ENCODE data around the gene FBXL17. TPM values are rescaled to one million over a fixed set of nuclear protein-coding genes. Genes with fewer than 3 reads are reported as not detected.

Gene FBXL17
- total RNA-seq, 5 donors from 2014 or later (not counting 1 experiment from before 2014, with no cell fraction given) = 20.4 to 30.1 (median 22.1) TPM

DNA sequence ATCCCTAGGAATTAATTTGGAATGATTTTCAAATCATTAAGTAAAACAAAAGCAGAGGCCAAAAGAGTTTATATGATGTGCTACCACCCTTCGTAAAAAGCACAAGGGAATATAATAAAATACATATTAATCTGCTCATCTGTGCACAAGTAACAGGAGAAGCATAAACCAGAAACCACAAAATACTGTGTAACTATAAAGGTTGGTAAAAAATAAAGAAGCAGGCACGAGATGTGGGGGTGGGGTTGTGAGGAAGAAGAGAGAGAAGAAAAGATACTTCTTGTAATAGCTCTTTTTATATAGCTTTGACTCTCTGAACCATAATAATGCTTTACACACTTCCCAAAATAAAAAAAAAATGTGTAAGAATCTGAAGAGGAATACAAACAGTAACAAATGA lies 496.3 kb downstream of the FBXL17 start:
- H3K27ac ChIP-seq (ENCODE audit: low read length) = no peak overlapping the region
- Mint-ChIP-seq H3K4me1 (peaks cover 11 to 26% (median 12%) of the 10 kb centered on the region in 3 donors), H3K27me3 (no peaks in the 10 kb centered on the region), H3K27ac (no peak overlapping the region), H3K36me3 (peaks cover 28% of the 10 kb centered on the region), H3K4me3 (no peak overlapping the region), H3K9me3 (no peaks in the 10 kb centered on the region)
- no peaks in the 10 kb centered on the region for H3K36me3 ChIP-seq (ENCODE audit: control insufficient read depth in 2 of 2, extremely low read depth in 1 of 2, insufficient read depth in 1 of 2, low read length in 1 of 2)
- ChIA-PET CTCF (no interaction called here), POLR2A (interaction anchor here in 1 of 2 donors (0.6 kb wide), 1 partner anchor 497 kb away, joined by 4 read pairs; no protein-coding TSS in a partner anchor)
- H3K4me1 ChIP-seq (ENCODE audit: control insufficient read depth in 1 of 2, extremely low read depth in 1 of 2, insufficient read depth in 2 of 2, low read length in 2 of 2) = peaks cover 0 to 19% of the 10 kb centered on the region in 2 experiments
- no peak for ATAC-seq (replicated peaks in 1 of 4)
- no peak for DNase-seq
- H3K4me3 ChIP-seq (ENCODE audit: control insufficient read depth in 1 of 2, extremely low read depth in 1 of 2, low read length in 1 of 2) = no peak overlapping the region
- H3K9me3 ChIP-seq = no peaks in the 10 kb centered on the region
- WGBS (ENCODE audit: insufficient coverage) = no CpG with 5 or more reads among the region's 2 CpGs
- H3K27me3 ChIP-seq (replicated peaks in 1 of 2; ENCODE audit: control insufficient read depth in 2 of 2, extremely low read depth in 1 of 2, insufficient read depth in 2 of 2, low read length in 1 of 2) = no peaks in the 10 kb centered on the region

DNA sequence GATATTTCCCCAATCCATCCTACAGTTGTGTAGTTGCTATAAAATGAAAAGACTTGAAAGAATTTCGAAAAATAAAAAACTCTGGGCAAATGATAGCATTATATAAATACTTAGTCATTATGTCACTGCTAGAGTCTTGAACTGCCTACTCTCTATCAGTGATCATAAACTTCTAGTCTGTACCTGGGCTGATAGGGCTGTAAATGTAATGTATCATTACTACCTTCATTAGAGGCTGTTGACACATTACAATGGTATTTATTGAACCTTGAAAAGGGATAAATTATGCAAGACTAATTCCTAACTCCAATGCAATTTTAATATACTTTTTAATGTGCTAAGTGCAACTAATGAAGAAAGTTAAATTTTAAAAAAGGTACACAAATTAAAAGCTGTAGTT lies 497.0 kb downstream of the FBXL17 start:
- no peaks in the 10 kb centered on the region for H3K27me3 Mint-ChIP-seq
- no peaks in the 10 kb centered on the region for H3K9me3 Mint-ChIP-seq
- H3K4me1 ChIP-seq (ENCODE audit: control insufficient read depth in 1 of 2, extremely low read depth in 1 of 2, insufficient read depth in 2 of 2, low read length in 2 of 2) = peaks cover 0 to 19% of the 10 kb centered on the region in 2 experiments
- peaks cover 0 to 5% of the 10 kb centered on the region in 2 donors for H3K36me3 ChIP-seq (ENCODE audit: control insufficient read depth in 2 of 2, extremely low read depth in 1 of 2, insufficient read depth in 1 of 2, low read length in 1 of 2)
- ChIA-PET POLR2A (no interaction called here), CTCF (no interaction called here)
- no peak overlapping the region for H3K27ac Mint-ChIP-seq
- H3K9me3 ChIP-seq = no peaks in the 10 kb centered on the region
- H3K36me3 Mint-ChIP-seq = peaks cover 33% of the 10 kb centered on the region
- no peak for DNase-seq
- H3K4me3 ChIP-seq (ENCODE audit: control insufficient read depth in 1 of 2, extremely low read depth in 1 of 2, low read length in 1 of 2) = no peak overlapping the region
- no peak for ATAC-seq (replicated peaks in 1 of 4)
- WGBS (ENCODE audit: insufficient coverage) = no CpG with 5 or more reads among the region's 1 CpG
- peaks cover 11 to 26% (median 12%) of the 10 kb centered on the region in 3 donors for H3K4me1 Mint-ChIP-seq
- no peak overlapping the region for H3K4me3 Mint-ChIP-seq
- no peaks in the 10 kb centered on the region for H3K27me3 ChIP-seq (replicated peaks in 1 of 2; ENCODE audit: control insufficient read depth in 2 of 2, extremely low read depth in 1 of 2, insufficient read depth in 2 of 2, low read length in 1 of 2)
- no peak overlapping the region for H3K27ac ChIP-seq (ENCODE audit: low read length)

DNA sequence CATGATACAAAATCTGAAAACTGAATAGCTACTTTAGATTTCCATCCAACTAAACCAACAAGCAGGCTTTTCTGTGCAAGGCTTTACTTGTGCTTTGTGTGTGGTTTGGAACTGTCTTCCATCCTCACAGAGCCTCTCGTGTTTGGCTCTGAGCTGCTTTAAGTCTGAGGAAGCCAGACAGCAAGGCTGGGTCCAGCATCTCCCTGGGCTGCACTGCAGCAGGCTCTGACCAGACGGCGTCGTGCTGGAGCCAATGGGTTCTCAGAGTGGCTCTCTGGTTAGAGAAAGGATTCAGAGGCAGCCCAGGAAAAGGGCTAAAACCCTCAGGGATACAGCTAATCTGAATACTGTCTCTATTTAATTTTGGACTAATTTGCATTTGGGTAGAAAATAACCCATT lies 503.2 kb downstream of the FBXL17 start:
- no peak for ATAC-seq (replicated peaks in 1 of 4)
- no peaks in the 10 kb centered on the region for H3K9me3 ChIP-seq
- ChIA-PET CTCF (no interaction called here), POLR2A (no interaction called here)
- WGBS (ENCODE audit: insufficient coverage) = 50% methylated on average over 1 of the region's 4 CpGs
- H3K4me3 ChIP-seq (ENCODE audit: control insufficient read depth in 1 of 2, extremely low read depth in 1 of 2, low read length in 1 of 2) = no peak overlapping the region
- H3K27ac ChIP-seq (ENCODE audit: low read length) = no peak overlapping the region
- H3K4me1 ChIP-seq (ENCODE audit: control insufficient read depth in 1 of 2, extremely low read depth in 1 of 2, insufficient read depth in 2 of 2, low read length in 2 of 2) = peaks cover 0 to 2% of the 10 kb centered on the region in 2 experiments
- no peak for DNase-seq
- H3K9me3 Mint-ChIP-seq = no peaks in the 10 kb centered on the region
- no peak overlapping the region for H3K27ac Mint-ChIP-seq
- H3K4me1 Mint-ChIP-seq = no peaks in the 10 kb centered on the region
- H3K36me3 Mint-ChIP-seq = peaks cover 39% of the 10 kb centered on the region
- H3K4me3 Mint-ChIP-seq = no peak overlapping the region
- no peaks in the 10 kb centered on the region for H3K27me3 Mint-ChIP-seq
- no peaks in the 10 kb centered on the region for H3K27me3 ChIP-seq (replicated peaks in 1 of 2; ENCODE audit: control insufficient read depth in 2 of 2, extremely low read depth in 1 of 2, insufficient read depth in 2 of 2, low read length in 1 of 2)
- H3K36me3 ChIP-seq (ENCODE audit: control insufficient read depth in 2 of 2, extremely low read depth in 1 of 2, insufficient read depth in 1 of 2, low read length in 1 of 2) = peaks cover 0 to 5% of the 10 kb centered on the region in 2 donors

DNA sequence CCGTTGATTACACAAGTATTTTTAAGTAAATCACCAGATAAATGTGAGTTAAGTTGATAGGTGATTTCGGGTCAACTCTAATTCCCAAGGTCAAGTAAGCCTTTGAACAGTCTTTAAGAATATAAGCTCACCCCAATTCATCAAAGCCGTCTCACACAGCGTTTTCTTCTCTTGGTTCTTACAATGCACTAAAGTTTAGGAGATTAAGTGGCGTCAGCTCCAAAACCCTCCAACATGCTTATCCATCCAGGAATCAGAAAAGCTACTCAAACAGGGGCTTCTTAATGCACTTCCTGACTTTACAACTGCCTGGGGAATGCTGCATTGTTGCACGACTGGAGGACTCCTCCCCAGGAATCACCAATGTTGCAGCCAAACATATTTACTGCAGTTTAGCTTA lies 505.0 kb downstream of the FBXL17 start:
- H3K4me3 ChIP-seq (ENCODE audit: control insufficient read depth in 1 of 2, extremely low read depth in 1 of 2, low read length in 1 of 2) = no peak overlapping the region
- Mint-ChIP-seq H3K4me1 (no peaks in the 10 kb centered on the region), H3K27me3 (no peaks in the 10 kb centered on the region), H3K36me3 (peaks cover 43% of the 10 kb centered on the region), H3K4me3 (no peak overlapping the region), H3K27ac (no peak overlapping the region), H3K9me3 (no peaks in the 10 kb centered on the region)
- H3K4me1 ChIP-seq (ENCODE audit: control insufficient read depth in 1 of 2, extremely low read depth in 1 of 2, insufficient read depth in 2 of 2, low read length in 2 of 2) = peaks cover 0 to 2% of the 10 kb centered on the region in 2 experiments
- no peak overlapping the region for H3K27ac ChIP-seq (ENCODE audit: low read length)
- no peaks in the 10 kb centered on the region for H3K27me3 ChIP-seq (replicated peaks in 1 of 2; ENCODE audit: control insufficient read depth in 2 of 2, extremely low read depth in 1 of 2, insufficient read depth in 2 of 2, low read length in 1 of 2)
- POLR2A ChIA-PET = no interaction called here
- CTCF ChIA-PET = no interaction called here
- whole genome bisulfite sequencing (ENCODE audit: insufficient coverage) = 100% methylated on average over 1 of the region's 6 CpGs
- ATAC-seq (replicated peaks in 1 of 4) (no peak), DNase-seq (no peak)
- H3K9me3 ChIP-seq = no peaks in the 10 kb centered on the region
- H3K36me3 ChIP-seq (ENCODE audit: control insufficient read depth in 2 of 2, extremely low read depth in 1 of 2, insufficient read depth in 1 of 2, low read length in 1 of 2) = peaks cover 0 to 5% of the 10 kb centered on the region in 2 donors

DNA sequence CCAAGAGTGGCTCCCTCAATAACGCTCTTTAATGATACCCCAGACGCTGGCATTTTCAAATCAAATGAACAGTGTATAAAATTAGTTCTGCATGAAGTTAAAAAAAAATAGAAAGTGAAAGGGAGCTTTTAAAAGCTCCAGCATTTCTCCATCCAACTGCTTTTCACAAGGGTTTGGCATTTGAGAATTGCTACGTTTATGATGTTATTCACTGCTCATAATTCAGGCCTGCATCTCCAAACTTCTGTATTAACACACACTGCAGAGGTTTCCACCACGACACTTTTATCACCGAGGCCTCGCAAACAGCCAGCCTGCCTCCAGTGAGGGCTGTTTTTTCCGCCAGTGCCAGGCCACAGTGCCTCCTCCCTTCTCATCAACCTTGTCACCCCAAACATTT lies 505.6 kb downstream of the FBXL17 start:
- WGBS (ENCODE audit: insufficient coverage) = 94% methylated on average over 5 of the region's 7 CpGs
- Mint-ChIP-seq H3K4me3 (no peak overlapping the region), H3K9me3 (no peaks in the 10 kb centered on the region), H3K36me3 (peaks cover 44% of the 10 kb centered on the region), H3K27ac (no peak overlapping the region), H3K4me1 (no peaks in the 10 kb centered on the region), H3K27me3 (no peaks in the 10 kb centered on the region)
- peaks cover 0 to 2% of the 10 kb centered on the region in 2 experiments for H3K4me1 ChIP-seq (ENCODE audit: control insufficient read depth in 1 of 2, extremely low read depth in 1 of 2, insufficient read depth in 2 of 2, low read length in 2 of 2)
- ChIA-PET POLR2A (no interaction called here), CTCF (no interaction called here)
- H3K4me3 ChIP-seq (ENCODE audit: control insufficient read depth in 1 of 2, extremely low read depth in 1 of 2, low read length in 1 of 2) = no peak overlapping the region
- peaks cover 0 to 5% of the 10 kb centered on the region in 2 donors for H3K36me3 ChIP-seq (ENCODE audit: control insufficient read depth in 2 of 2, extremely low read depth in 1 of 2, insufficient read depth in 1 of 2, low read length in 1 of 2)
- H3K27me3 ChIP-seq (replicated peaks in 1 of 2; ENCODE audit: control insufficient read depth in 2 of 2, extremely low read depth in 1 of 2, insufficient read depth in 2 of 2, low read length in 1 of 2) = no peaks in the 10 kb centered on the region
- H3K9me3 ChIP-seq = no peaks in the 10 kb centered on the region
- no peak overlapping the region for H3K27ac ChIP-seq (ENCODE audit: low read length)
- DNase-seq = no peak
- ATAC-seq (replicated peaks in 1 of 4) = no peak

DNA sequence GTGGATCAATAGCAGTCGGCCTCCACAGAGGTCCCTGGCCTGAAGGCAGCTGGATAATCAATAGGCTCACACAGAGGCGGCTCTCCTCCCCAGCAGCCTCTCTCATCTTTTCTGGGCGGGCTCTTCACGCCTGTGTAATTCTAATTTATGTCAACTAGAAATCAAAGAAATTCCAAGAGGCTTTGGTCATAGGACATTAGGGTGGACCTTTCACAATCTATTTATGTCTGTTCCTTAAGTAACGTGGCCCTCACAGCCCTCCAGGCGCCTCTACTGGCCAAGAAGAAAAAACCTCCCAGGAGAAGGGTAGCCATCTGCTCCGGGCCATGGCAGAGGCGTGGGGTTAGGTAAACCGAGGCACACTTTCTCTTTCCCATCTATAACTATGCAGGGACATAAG lies 506.1 kb downstream of the FBXL17 start:
- Histone ChIP-seq H3K27me3 (replicated peaks in 1 of 2; ENCODE audit: control insufficient read depth in 2 of 2, extremely low read depth in 1 of 2, insufficient read depth in 2 of 2, low read length in 1 of 2) (no peaks in the 10 kb centered on the region), H3K9me3 (no peaks in the 10 kb centered on the region), H3K27ac (ENCODE audit: low read length) (no peak overlapping the region), H3K36me3 (ENCODE audit: control insufficient read depth in 2 of 2, extremely low read depth in 1 of 2, insufficient read depth in 1 of 2, low read length in 1 of 2) (peaks cover 0 to 5% of the 10 kb centered on the region in 2 donors), H3K4me3 (ENCODE audit: control insufficient read depth in 1 of 2, extremely low read depth in 1 of 2, low read length in 1 of 2) (no peak overlapping the region), H3K4me1 (ENCODE audit: control insufficient read depth in 1 of 2, extremely low read depth in 1 of 2, insufficient read depth in 2 of 2, low read length in 2 of 2) (peaks cover 0 to 2% of the 10 kb centered on the region in 2 experiments)
- no peak for DNase-seq
- Mint-ChIP-seq H3K4me1 (no peaks in the 10 kb centered on the region), H3K4me3 (no peak overlapping the region), H3K27me3 (no peaks in the 10 kb centered on the region), H3K9me3 (no peaks in the 10 kb centered on the region), H3K36me3 (peaks cover 40% of the 10 kb centered on the region), H3K27ac (no peak overlapping the region)
- ChIA-PET CTCF (no interaction called here), POLR2A (no interaction called here)
- ATAC-seq (replicated peaks in 1 of 4) = no peak
- no CpG with 5 or more reads among the region's 9 CpGs for WGBS (ENCODE audit: insufficient coverage)

DNA sequence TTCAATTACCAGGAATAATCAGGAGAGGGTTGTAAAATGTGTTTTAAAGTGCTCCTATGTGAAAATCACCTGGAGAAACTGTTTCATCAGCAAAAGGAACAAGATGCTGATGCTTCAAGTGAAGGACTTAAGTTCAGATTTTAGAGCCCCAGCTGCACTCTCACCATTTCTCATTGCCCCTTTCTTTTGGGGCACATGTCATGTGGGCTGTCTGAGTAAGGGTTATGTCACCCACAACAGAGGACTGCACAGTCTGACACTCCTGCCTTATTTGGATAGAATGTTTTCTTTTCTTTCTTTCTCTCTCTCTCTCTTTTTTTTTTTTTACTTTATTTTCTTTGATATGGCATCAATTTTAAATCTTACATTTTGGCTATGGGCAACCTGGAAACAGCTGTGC lies 507.1 kb downstream of the FBXL17 start:
- POLR2A ChIA-PET = no interaction called here
- peaks cover 0 to 2% of the 10 kb centered on the region in 2 experiments for H3K4me1 ChIP-seq (ENCODE audit: control insufficient read depth in 1 of 2, extremely low read depth in 1 of 2, insufficient read depth in 2 of 2, low read length in 2 of 2)
- no peaks in the 10 kb centered on the region for H3K27me3 ChIP-seq (replicated peaks in 1 of 2; ENCODE audit: control insufficient read depth in 2 of 2, extremely low read depth in 1 of 2, insufficient read depth in 2 of 2, low read length in 1 of 2)
- Mint-ChIP-seq H3K27me3 (no peaks in the 10 kb centered on the region), H3K9me3 (no peaks in the 10 kb centered on the region), H3K4me3 (no peak overlapping the region), H3K4me1 (no peaks in the 10 kb centered on the region), H3K36me3 (peaks cover 32% of the 10 kb centered on the region), H3K27ac (no peak overlapping the region)
- H3K4me3 ChIP-seq (ENCODE audit: control insufficient read depth in 1 of 2, extremely low read depth in 1 of 2, low read length in 1 of 2) = no peak overlapping the region
- no peaks in the 10 kb centered on the region for H3K36me3 ChIP-seq (ENCODE audit: control insufficient read depth in 2 of 2, extremely low read depth in 1 of 2, insufficient read depth in 1 of 2, low read length in 1 of 2)
- no peak for DNase-seq
- CTCF ChIA-PET = no interaction called here
- H3K27ac ChIP-seq (ENCODE audit: low read length) = no peak overlapping the region
- H3K9me3 ChIP-seq = no peaks in the 10 kb centered on the region
- ATAC-seq (replicated peaks in 1 of 4) = no peak
